Erythroblast (primary cell): ENCODE measurements around the gene HS3ST4.

Experiments
- DNase-seq, 2 experiments: peaks; one replicate each; lab custom pipeline; 2025; lab: John Stamatoyannopoulos, UW
- GATA1 ChIP-seq: IDR thresholded peaks from 2 replicates; pipeline ENCODE4 v1.6.1; 2011; ENCODE audit warnings: low read depth, mild to moderate bottlenecking, control low read depth, low read length, moderate library complexity
- POLR2A ChIP-seq: IDR thresholded peaks from 2 replicates; pipeline ENCODE4 v1.6.1; 2011; ENCODE audit warnings: mild to moderate bottlenecking, low read length

HS3ST4 gene

DNA sequence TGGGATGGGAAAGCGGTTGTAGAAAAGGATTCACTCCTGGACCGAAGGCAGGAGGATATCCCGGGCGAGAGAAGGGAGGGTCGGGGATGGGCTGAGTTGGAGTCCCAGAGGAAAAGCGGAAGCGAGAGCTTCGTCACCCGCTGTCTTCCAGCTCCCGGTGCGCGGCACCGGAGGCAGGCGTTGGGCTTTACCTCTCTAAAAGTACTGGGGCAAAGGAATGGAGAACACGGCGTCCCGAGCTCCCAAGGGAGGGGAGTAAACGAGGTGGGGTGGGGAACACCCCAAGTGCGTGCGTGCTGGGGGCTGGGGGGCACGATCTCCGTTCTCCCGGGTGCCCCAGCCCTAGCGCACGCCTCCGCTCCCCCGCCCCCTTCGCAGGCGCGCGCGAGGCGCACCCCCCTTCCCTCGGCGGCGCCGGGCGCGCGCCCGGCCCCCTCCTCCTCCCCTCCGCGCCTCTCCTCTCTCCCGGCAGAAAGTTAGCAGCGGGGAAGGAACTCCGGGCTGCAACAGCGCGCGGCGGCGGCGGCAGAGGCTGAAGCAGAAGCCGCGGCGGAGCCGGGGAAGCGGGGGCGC, at the start of gene HS3ST4:
HS3ST4 (plus strand) TSS at position 441 of the 573 bp plus-strand sequence.
- TF ChIP-seq GATA1, result no peak
- TF ChIP-seq POLR2A, result no peak
- no peak for DNase-seq

DNA sequence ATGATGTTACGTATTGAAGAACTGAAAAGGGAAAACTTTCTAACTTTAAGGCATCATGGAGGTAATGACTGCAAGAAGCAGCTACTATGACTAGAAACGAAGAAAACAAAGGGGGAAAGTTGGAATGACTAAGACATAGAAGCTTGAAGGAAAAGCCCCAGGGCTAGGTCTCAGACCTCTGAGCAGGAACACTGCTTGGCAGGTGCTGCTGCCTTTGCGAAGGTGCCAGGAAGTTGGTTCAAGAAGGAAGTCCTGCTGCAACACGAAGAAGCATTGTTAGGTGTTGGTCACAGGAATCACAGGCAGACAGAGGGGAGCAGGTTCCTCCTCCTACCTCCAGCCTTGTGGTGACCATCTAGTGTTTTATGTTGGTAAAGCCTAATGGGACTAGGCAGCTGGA, 48.1 kb upstream of the HS3ST4 start:
- TF ChIP-seq GATA1, result no peak
- no peak for TF ChIP-seq POLR2A

DNA sequence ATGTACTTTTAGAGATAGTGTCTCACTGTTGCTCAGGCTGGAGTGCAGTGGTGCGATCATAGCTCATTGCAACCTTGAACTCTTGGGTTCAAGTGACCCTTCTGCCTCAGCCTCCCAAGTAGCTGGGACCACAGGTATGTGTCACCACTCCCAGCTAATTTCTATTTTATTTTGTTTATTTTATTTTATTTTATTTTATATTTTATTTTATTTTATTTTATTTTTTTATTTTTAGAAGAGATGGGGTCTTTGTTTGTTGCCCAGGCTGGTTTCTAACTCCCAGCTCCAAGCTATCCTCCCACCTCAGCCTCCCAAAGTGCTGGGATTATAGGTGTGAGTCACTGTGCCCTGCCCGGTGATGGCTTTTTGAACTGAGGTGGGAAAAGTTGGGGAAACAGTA, 35.1 kb upstream of the HS3ST4 start:
- DNase-seq, result no peak
- TF ChIP-seq GATA1 (no peak), POLR2A (no peak)

More for the DNA sequence above, 48.1 kb upstream of the HS3ST4 start:
- no peak for DNase-seq

GRCh38 chr16:25676820-25677219, 14.9 kb upstream of the HS3ST4 start:
- no peak for DNase-seq

GRCh38 chr16:25679511-25679910, 12.2 kb upstream of the HS3ST4 start:
- no peak for DNase-seq
- TF ChIP-seq GATA1 (no peak), POLR2A (no peak)

More at GRCh38 chr16:25676820-25677219, 14.9 kb upstream of the HS3ST4 start:
- TF ChIP-seq POLR2A (no peak), GATA1 (no peak)

DNA sequence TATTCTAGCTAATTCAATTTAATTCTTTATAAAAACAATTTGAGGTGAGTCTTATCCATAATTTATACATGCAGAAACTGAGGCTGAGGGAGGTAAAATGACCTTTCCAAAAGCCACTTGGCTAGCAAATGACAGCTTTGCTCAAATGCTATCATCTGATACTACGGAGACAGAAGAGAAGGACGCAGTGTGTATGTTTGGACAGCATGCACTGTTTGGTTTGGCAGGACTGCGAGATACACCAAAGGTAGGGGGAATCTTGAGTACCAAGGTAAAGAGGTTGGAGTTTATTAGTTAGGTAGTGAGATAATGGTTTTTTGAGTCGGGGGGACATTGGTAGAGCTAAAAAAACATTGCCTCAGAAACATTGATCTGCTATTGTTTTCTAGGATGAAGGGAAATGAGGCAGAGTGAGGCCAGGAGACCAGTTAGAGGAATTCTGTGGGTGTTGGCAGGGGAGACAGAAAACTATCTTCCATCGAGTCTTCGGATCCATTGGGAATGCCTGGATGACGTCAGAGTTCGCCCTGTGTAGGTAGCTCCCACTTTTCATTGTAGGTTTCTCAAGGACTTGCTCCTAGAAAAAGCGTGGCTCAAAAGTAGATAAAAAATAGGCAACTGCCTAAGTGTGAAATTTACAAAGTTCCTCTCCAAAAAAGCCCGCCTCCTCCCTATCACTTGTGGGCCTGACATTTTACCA, 2.5 kb upstream of the HS3ST4 start:
- TF ChIP-seq GATA1, result no peak
- no peak for TF ChIP-seq POLR2A
- no peak for DNase-seq

DNA sequence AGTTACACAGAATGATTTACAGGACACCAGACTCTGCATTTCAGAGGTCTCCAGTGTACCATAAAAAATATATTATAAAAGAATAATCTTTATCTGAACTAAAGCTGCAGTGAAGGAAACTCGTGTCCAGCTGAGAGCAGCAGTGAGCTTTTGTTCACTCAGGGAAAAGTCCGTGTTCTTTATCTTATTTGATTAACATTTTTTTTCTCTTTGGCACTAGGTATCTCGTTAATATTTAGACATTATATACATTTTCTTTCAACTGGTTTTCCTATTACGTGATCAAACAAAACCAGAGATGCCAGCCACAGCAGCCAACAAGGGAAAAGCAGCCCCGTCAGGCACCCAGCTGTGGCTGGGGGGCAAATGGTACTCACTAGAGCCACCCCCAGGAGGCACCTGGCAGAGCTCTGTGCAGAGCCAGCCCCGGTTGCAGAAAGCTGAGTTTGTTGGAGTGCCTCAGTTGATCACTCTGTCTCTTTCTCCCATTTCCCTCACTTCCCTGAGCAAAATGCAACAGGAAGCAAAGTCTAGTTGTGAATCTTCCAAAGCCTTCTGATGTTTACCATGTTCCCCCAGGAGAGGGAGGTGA, 1.1 kb upstream of the HS3ST4 start:
- DNase-seq, result no peak
- TF ChIP-seq POLR2A (no peak), GATA1 (no peak)

GRCh38 chr16:25692351-25692741, 587 bp downstream of the HS3ST4 start:
- no peak for DNase-seq
- TF ChIP-seq GATA1 (no peak), POLR2A (no peak)

DNA sequence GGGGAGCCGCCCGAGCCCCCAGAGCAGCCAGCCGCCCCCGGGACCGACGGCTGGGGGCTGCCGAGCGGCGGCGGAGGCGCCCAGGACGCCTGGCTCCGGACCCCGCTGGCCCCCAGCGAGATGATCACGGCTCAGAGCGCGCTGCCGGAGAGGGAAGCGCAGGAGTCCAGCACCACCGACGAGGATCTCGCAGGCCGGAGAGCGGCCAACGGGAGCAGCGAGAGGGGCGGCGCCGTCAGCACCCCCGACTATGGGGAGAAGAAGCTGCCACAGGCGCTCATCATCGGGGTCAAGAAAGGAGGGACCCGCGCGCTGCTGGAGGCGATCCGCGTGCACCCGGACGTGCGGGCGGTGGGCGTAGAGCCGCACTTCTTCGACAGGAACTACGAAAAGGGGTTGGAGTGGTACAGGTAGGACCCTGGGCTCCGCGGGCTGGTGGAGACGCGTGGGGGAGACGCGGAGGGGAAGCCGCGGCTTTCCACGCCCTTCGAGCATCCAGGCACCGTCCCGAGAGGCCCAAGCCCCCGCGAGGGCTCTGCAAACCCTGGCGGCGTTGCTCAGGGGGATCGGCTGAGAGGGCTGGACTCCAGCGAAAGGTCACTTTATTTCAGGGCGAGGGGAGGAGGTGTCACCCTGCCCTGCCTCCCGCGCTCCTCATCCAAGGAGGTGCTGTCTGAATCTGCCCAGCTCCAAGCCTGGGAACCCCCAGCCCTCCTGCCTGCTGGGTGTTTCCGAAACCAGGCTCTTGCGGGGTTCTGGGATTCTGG, 1.2 kb downstream of the HS3ST4 start:
- no peak for DNase-seq
- TF ChIP-seq POLR2A (no peak), GATA1 (no peak)

DNA sequence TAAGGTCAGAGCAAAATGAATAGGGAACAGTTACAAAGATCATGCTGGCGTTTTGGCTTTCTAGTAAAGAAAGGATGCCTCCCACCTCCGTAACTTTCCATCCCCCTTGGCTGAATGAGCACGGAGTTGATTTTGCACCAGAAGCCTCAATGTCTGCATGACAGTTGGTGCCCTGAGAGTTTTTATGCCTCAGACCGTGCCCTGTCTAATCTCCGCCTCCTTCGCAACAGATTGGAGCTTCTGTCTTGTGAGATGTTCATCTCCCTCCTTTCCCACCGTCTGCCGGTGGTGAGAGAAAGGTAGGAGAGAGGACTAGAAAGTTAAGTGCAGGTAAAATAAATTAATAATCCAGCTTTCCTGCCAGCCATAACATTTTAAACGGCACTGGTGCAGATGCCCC, 1.9 kb downstream of the HS3ST4 start:
- TF ChIP-seq POLR2A, result no peak
- no peak for TF ChIP-seq GATA1
- no peak for DNase-seq

DNA sequence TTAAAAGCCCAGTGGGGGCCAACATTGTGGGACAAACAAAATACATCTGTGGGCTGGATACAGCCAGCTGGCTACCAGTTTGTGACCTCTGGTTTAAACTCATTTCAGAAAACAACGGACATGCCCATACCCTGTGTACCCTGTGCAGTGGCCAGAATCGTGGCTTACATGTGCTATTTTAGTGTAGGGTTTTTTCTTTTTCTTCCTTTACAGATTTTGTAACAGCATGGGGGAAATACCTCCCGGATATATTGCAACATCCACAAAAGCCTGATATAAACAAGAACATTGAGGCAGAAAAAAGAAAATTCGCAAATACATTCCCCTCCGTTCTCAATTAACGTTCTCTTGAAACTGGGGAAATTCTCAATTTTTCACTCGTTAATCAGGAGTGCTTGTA, 7.3 kb downstream of the HS3ST4 start:
- TF ChIP-seq GATA1, result no peak
- no peak for TF ChIP-seq POLR2A
- no peak for DNase-seq

DNA sequence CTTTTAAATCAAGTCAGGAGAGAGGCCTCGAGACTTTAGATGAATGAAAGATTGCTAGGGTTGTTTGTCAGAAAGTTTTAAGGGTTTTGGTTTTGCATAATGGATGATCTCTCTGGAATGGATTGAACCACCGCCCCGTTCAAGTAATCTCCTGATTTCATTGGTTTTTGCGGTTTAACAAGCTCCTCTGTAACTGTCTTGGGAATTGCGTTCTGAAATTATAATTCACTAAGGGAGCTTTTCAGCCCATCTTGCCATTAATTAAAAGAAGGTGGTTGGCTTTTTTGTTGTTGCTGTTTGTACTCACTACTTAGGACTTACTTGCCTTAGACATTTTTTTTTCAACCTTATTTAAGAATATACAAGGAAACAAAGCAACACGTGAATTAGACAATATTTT, 8.8 kb downstream of the HS3ST4 start:
- TF ChIP-seq POLR2A, result no peak
- no peak for TF ChIP-seq GATA1

GRCh38 chr16:25707553-25707952, 15.8 kb downstream of the HS3ST4 start:
- no peak for TF ChIP-seq GATA1
- TF ChIP-seq POLR2A, result no peak
- no peak for DNase-seq

More for the DNA sequence above, 8.8 kb downstream of the HS3ST4 start:
- no peak for DNase-seq
